ENCODE measurements around the gene BUB1B.

The BUB1B gene

DNA sequence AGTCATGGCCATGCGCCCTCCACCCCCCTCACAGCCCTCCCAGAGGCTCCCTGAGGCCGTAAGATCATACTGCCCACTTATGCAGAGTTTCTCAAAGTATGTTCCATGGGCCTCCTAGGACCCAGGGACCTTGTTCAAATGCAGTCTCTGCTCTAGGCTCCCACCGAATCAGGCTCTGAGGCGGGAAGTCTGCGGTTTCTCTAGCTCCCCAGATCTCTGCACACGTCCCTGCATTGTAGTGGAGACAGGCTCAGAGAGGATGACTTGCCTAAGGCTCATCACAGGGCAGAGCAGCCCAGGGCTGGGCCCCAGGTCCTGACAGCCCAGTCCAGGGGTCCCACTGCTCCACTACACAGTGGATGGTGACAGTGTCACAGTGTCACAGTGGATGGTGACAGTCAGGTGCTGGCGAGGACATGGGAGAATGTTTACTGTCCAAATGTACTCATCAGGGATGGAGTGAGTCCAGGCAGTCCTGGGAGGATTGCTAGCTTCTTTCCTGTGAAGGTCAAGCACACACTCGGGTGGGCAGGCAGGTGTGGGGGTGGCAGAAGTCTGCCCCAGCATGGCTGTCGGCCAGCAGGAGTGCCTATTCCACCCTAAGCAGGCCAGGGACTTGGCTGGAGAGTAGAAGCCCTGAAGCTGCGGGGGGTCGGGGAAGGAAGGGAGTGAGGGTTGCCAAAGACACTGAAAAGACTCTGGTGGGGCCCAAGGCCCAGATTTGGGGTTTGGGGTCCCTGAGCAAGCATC, 109.6 kb downstream of the BUB1B start:
- H3K27ac ChIP-seq (ENCODE audit: low read length) = no peak overlapping the region
- H3K4me1 ChIP-seq (ENCODE audit: insufficient read depth, low read length) = no peaks in the 10 kb centered on the region
- H2AFZ ChIP-seq (ENCODE audit: low read depth, low read length) = no peak overlapping the region
- no peaks in the 10 kb centered on the region for H3K9me3 ChIP-seq (ENCODE audit: insufficient read depth, low read length, severe bottlenecking)
- no peak for DNase-seq
- no peak overlapping the region for H3K4me2 ChIP-seq (ENCODE audit: insufficient read depth, low read length)
- no peak overlapping the region for H3K4me3 ChIP-seq (ENCODE audit: low read depth in 1 of 2, low read length in 2 of 2)
- H3K9ac ChIP-seq (ENCODE audit: low read depth, low read length) = no peak overlapping the region
- TF ChIP-seq EZH2 (IDR thresholded peaks at IDR 0.05; ENCODE audit: borderline replicate concordance, low read depth, low read length, severe bottlenecking) = no peak
- TF ChIP-seq, protein P1, sequence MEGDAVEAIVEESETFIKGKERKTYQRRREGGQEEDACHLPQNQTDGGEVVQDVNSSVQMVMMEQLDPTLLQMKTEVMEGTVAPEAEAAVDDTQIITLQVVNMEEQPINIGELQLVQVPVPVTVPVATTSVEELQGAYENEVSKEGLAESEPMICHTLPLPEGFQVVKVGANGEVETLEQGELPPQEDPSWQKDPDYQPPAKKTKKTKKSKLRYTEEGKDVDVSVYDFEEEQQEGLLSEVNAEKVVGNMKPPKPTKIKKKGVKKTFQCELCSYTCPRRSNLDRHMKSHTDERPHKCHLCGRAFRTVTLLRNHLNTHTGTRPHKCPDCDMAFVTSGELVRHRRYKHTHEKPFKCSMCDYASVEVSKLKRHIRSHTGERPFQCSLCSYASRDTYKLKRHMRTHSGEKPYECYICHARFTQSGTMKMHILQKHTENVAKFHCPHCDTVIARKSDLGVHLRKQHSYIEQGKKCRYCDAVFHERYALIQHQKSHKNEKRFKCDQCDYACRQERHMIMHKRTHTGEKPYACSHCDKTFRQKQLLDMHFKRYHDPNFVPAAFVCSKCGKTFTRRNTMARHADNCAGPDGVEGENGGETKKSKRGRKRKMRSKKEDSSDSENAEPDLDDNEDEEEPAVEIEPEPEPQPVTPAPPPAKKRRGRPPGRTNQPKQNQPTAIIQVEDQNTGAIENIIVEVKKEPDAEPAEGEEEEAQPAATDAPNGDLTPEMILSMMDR (IDR thresholded peaks at IDR 0.05; ENCODE audit: borderline replicate concordance, extremely low read depth, low read length, poor library complexity, severe bottlenecking) = no peak
- no peaks in the 10 kb centered on the region for H3K36me3 ChIP-seq (ENCODE audit: insufficient read depth, low read length)
- H3K79me2 ChIP-seq (ENCODE audit: insufficient read depth, low read length) = no peaks in the 10 kb centered on the region
- H3K27me3 ChIP-seq (ENCODE audit: insufficient read depth, low read length, poor library complexity) = no peaks in the 10 kb centered on the region
- ATAC-seq (ENCODE audit: insufficient read depth, low read depth) = peak; percentile 37; the same call in 1 of the 3 replicates
- no peaks in the 10 kb centered on the region; the same call in 1 of the 2 replicates for H4K20me1 ChIP-seq (ENCODE audit: insufficient read depth, low read length)
